PC-9 (cell line): ENCODE measurements around the gene CES1.
"Not testable (repeated sequence)": the region's sequence is repeated elsewhere in the genome, so short reads cannot be mapped to it uniquely, and the experiment has no call there.

ENCODE experiments used
- CTCF ChIP-seq: fragments of 200-600 bp; sonication (generic); conservative IDR thresholded peaks from 2 replicates; pipeline ENCODE4 v1.6.1; 2017; ENCODE audit warnings: mixed run types, antibody characterized with exemption, mild to moderate bottlenecking, moderate library complexity
- EZH2 ChIP-seq: fragments of 200-600 bp; sonication (generic); IDR thresholded peaks from 2 replicates; pipeline ENCODE4 v1.8.0; 2017; ENCODE audit warnings: antibody characterized with exemption, low read depth

DNA sequence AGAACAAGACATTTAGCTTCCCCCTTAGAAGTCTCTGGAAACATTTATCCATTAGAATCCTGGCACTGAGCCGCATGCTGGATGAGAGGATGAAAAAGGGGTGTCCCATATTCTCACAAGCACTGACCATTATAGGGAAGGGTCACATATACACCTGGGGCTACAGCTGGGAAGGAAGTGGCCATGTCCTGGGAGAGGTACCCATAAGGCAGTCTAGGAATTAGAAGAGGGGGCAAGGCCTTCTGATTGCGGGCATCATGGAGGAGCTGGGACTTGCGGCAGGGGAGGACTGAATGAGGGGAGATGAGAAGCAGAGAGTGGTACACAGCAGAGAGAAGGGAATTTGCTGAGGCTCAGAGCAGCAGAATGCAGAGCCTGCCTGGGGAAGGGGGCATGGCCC is 3.7 kb downstream of the CES1 start:
- not testable (repeated sequence) for TF ChIP-seq CTCF, EZH2
